Heart right ventricle (tissue), 16 donors: ENCODE results near the gene ZSWIM3. TPM values are rescaled to one million over a fixed set of nuclear protein-coding genes. Genes with fewer than 3 reads are reported as not detected.
"Not testable (repeated sequence)": the region's sequence is repeated elsewhere in the genome, so short reads cannot be mapped to it uniquely, and the experiment has no call there.

Source experiments
- ATAC-seq, 8 donors: fragments of 200-7000 bp; cut with Tn5 transposase; one replicate each; pipeline ENCODE4 v1.9.1; 2020; ENCODE audit warnings: mild to moderate bottlenecking in 8 of 8, moderate library complexity in 8 of 8, moderate number of reproducible peaks in 1 of 8
- DNase-seq, 2 donors: peaks; one replicate each; pipeline ENCODE4 v3.0.0-alpha.2; 2020
- H3K27ac ChIP-seq, 10 donors: fragments of 200-600 bp; sonication (generic) in 2 of 10; one replicate each; pipeline versions ENCODE4 v1.5.0 to v1.8.0; 2020 to 2022; ENCODE audit warnings: mild to moderate bottlenecking in 3 of 10
- H3K27me3 ChIP-seq, 7 donors: fragments of 200-600 bp; one replicate each; pipeline ENCODE4 v1.8.0; 2021 to 2022; ENCODE audit warnings: mild to moderate bottlenecking in 2 of 7
- H3K36me3 ChIP-seq, 9 donors: fragments of 200-600 bp; sonication (generic) in 1 of 9; one replicate each; pipeline versions ENCODE4 v1.5.0 to v1.8.0; 2020 to 2022; ENCODE audit warnings: mild to moderate bottlenecking in 2 of 9
- H3K4me1 ChIP-seq, 9 donors: fragments of 200-600 bp; sonication (generic) in 1 of 9; one replicate each; pipeline versions ENCODE4 v1.5.0 to v1.8.0; 2020 to 2022; ENCODE audit warnings: mild to moderate bottlenecking in 4 of 9
- H3K4me3 ChIP-seq, 10 donors: fragments of 200-600 bp; sonication (generic) in 2 of 10; one replicate each; pipeline versions ENCODE4 v1.5.0 to v1.8.0; 2020 to 2022; ENCODE audit warnings: mild to moderate bottlenecking in 7 of 10, moderate library complexity in 2 of 10
- H3K9me3 ChIP-seq, 11 donors: fragments of 200-600 bp in 10 of 11; sonication (generic) in 2 of 11; one replicate each; pipeline versions ENCODE4 v1.5.0 to v1.8.0; 2013 to 2022; ENCODE audit warnings: mild to moderate bottlenecking in 2 of 11, control low read depth in 1 of 11, moderate library complexity in 1 of 11
- WGBS, 2 donors: extraction: QIAGEN DNeasy Blood & Tissue Kit; methylation state at CpG; one replicate each; pipeline ENCODE4 v1.1.7; 2013; ENCODE audit warnings: inconsistent platforms in 1 of 2; 5-methylcytosine and 5-hydroxymethylcytosine counted together
- intact Hi-C, 10 donors: fragments of 100-400 bp; cut with DNase I; formaldehyde crosslinking; loops; one replicate each; pipeline versions ENCODE4 v1.11.1 to v1.14.2; 2022
- polyA plus RNA-seq, 2 donors: library from polyadenylated mRNA; stranded (reverse); fragments of 200-250 nt; gene quantifications; one replicate each; pipeline ENCODE4 v1.2.3, GENCODE V29; 2013
- total RNA-seq, 10 donors: library from RNA; stranded (reverse); fragmentation: NEBNext Ultra II Directional in 3 of 10; extraction: Animal tissue kit (Norgen Biotek cat#: 25700) in 3 of 10; gene quantifications; one replicate each; pipeline versions ENCODE4 v1.2.1 to v1.2.4, GENCODE V29; 2021 to 2023
- TF ChIP-seq, protein P1 (sequence below), 9 donors: fragments of 200-600 bp; sonication (generic) in 2 of 9; IDR thresholded peaks; one replicate each; pipeline versions ENCODE4 v1.5.0 to v1.8.0; 2021 to 2022; ENCODE audit warnings: antibody characterized with exemption in 9 of 9, mild to moderate bottlenecking in 5 of 9, moderate library complexity in 1 of 9
- donor health status: Arrhythmogenic right ventricular cardiomyopathy.
- donor health status: ischemic (EF 13 %, LVEDD 7.1; RV severe dilation, severe dysfunction).
- donor health status: healthy with polysubstance abuse.
- donor health status: DM: no; HTN: yes; CAD: no.
- donor health status: DM: no; HTN: no; CAD: no.
- donor health status: ischemic (EF 25% LVEDD 6.9; RV normal size, moderate dysfunction).
- donor health status: ischemic (EF 25% LVEDD 5.7; RV mildly dilated, moderate dysfunction).
- donor health status: healthy.
- donor health status: DM: yes; HTN: yes; CAD: no.
- donor health status: Ischemic cardiomyopathy.
- donor health status: ischemic (EF 35%, LVEDD 5.7; RV mildly dilated, moderate dysfunction).
- donor health status: nonischemic (EF 11% LVEDD 7.7; RV severe dilation, severe dysfunction).
- donor health status: DM: yes; HTN: yes; CAD: no.
- donor health status: PGD.
- donor health status: ischemic (EF 29% LVEDD 5.4; RV normal size, mild dysfunction).
- donor health status: nonischemic (EF 23%, LVEDD 6.1; RV moderate dilation, normal function).

Gene ZSWIM3
- total and polyA plus RNA-seq, 12 donors = 1.4 to 2.5 (median 1.9) TPM

DNA sequence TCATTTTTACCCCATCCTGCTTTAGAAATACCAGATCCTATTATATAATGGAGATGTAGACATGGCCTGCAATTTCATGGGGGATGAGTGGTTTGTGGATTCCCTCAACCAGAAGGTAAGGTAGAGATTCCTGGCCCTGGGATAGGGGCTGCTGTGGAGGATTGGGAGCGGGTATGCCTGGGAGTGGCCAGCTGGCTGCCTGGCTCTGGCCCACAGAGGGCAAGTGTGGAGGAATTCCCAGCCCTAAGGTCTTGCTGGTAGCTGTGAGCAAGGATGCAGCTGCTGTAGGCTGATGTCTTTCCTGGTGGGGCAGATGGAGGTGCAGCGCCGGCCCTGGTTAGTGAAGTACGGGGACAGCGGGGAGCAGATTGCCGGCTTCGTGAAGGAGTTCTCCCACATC, 40.3 kb downstream of the ZSWIM3 start:
- WGBS, 2 donors = 91 to 93% methylated on average over 7 of the region's 7 CpGs
- Histone ChIP-seq H3K9me3 (no peaks in the 10 kb centered on the region), H3K36me3 (peaks cover 0 to 100% (median 68%) of the 10 kb centered on the region in 9 donors), H3K4me3 (no peak overlapping the region), H3K4me1 (peaks cover 0 to 14% (median 3%) of the 10 kb centered on the region in 9 donors), H3K27ac (no peak overlapping the region), H3K27me3 (no peaks in the 10 kb centered on the region)
- no peak for ATAC-seq
- intact Hi-C loops = loop anchor here in 1 of 10 donors (10.0 kb wide), 1 partner anchor 67 kb away; no protein-coding TSS in a partner anchor
- no peak for DNase-seq
- TF ChIP-seq, protein P1, sequence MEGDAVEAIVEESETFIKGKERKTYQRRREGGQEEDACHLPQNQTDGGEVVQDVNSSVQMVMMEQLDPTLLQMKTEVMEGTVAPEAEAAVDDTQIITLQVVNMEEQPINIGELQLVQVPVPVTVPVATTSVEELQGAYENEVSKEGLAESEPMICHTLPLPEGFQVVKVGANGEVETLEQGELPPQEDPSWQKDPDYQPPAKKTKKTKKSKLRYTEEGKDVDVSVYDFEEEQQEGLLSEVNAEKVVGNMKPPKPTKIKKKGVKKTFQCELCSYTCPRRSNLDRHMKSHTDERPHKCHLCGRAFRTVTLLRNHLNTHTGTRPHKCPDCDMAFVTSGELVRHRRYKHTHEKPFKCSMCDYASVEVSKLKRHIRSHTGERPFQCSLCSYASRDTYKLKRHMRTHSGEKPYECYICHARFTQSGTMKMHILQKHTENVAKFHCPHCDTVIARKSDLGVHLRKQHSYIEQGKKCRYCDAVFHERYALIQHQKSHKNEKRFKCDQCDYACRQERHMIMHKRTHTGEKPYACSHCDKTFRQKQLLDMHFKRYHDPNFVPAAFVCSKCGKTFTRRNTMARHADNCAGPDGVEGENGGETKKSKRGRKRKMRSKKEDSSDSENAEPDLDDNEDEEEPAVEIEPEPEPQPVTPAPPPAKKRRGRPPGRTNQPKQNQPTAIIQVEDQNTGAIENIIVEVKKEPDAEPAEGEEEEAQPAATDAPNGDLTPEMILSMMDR (IDR thresholded peaks at IDR 0.05) = no peak

DNA sequence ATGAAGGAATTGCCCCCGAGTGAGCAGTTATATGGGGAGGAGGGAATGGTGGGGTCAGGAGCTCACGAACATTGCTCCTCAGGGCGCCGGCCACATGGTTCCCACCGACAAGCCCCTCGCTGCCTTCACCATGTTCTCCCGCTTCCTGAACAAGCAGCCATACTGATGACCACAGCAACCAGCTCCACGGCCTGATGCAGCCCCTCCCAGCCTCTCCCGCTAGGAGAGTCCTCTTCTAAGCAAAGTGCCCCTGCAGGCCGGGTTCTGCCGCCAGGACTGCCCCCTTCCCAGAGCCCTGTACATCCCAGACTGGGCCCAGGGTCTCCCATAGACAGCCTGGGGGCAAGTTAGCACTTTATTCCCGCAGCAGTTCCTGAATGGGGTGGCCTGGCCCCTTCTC, 40.9 kb downstream of the ZSWIM3 start:
- Histone ChIP-seq H3K27ac (no peak overlapping the region), H3K27me3 (no peaks in the 10 kb centered on the region), H3K36me3 (peaks cover 0 to 100% (median 63%) of the 10 kb centered on the region in 9 donors), H3K4me1 (peaks cover 0 to 8% (median 0%) of the 10 kb centered on the region in 9 donors), H3K4me3 (no peak overlapping the region), H3K9me3 (no peaks in the 10 kb centered on the region)
- TF ChIP-seq, protein P1 (IDR thresholded peaks at IDR 0.05) = no peak
- ATAC-seq (peak in 1 of 8 donors; percentile 18), DNase-seq (no peak)
- 87 to 89% methylated on average over 12 of the region's 12 CpGs for WGBS, 2 donors
- intact Hi-C loops = loop anchor here in 1 of 10 donors (10.0 kb wide), 1 partner anchor 67 kb away; no protein-coding TSS in a partner anchor

DNA sequence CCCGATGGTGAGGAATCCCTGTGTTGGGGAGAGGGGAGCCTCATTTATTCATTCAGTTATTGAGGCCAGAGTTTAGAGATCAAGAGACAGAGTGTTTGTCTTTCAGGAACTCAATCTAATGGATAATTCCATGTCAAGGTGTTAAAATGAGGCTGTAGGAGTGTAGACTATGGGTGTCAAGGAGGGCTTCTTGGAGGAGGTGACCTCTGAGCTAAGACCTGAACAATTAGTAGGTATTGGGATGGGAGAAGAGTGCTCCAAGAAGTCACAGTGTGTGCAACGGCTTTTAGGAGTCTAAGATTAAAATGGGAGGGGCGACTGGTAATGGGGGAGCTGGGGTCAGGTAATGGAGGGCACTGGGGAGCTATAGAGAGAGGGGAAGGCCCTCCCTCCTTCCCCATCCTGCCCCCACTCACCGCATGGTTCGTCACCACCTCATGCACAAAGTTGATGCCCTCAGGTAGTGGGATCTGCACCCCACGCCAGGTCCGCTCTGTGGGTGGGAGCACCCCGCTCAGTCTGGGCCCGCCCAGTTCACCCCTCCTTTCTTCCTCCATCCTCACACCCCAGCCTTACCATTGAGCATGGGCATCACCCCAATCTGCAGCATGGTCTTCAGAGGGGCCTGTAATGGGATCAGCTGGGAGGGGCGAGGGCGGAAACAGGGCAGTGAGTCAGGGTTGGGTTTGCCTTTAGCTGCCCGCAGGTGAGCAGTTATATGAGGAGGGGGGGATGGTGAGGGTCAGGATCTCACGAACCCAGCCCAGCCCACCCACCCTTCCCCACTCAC, 41.8 kb downstream of the ZSWIM3 start:
- Histone ChIP-seq H3K27me3 (no peaks in the 10 kb centered on the region), H3K36me3 (peaks cover 0 to 100% (median 56%) of the 10 kb centered on the region in 9 donors), H3K4me1 (no peaks in the 10 kb centered on the region), H3K27ac (no peak overlapping the region), H3K9me3 (no peaks in the 10 kb centered on the region), H3K4me3 (no peak overlapping the region)
- peak in 1 of 8 donors; percentile 6 for ATAC-seq
- intact Hi-C loops = loop anchor here in 1 of 10 donors (10.0 kb wide), 1 partner anchor 66 kb away; no protein-coding TSS in a partner anchor
- no peak for DNase-seq
- WGBS, 2 donors = 88 to 92% methylated on average over 13 of the region's 13 CpGs
- TF ChIP-seq, protein P1 (IDR thresholded peaks at IDR 0.05) = no peak

DNA sequence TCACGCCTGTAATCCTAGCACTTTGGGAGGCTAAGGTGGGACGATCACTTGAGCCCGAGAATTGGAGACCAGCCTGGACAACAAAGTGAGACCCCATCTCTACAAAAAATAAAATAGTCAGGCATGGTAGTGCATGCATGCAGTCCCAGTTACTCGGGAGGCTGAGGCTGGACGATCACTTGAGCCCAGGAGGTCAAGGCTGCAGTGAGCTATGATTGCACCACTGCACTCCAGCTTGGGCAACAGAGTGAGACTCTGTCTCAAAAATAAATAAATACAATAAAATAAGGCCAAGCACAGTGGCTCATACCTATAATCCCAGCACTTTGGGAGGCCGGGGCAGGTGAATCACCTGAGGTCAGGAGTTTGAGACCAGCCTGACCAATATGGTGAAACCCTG, 43.9 kb downstream of the ZSWIM3 start:
- 96 to 97% methylated on average over 6 of the region's 6 CpGs for WGBS, 2 donors

More for the DNA sequence above, 43.9 kb downstream of the ZSWIM3 start:
- H3K4me3 ChIP-seq, ATAC-seq, DNase-seq, H3K27me3 ChIP-seq, H3K27ac ChIP-seq, H3K4me1 ChIP-seq, intact Hi-C loops, H3K9me3 ChIP-seq: not testable (repeated sequence)
- peaks cover 0 to 100% (median 37%) of the 10 kb centered on the region in 9 donors for H3K36me3 ChIP-seq
